HepG2 (cell line): ENCODE results near the gene C1orf21. TPM values are rescaled to one million over a fixed set of nuclear protein-coding genes. Genes with fewer than 3 reads are reported as not detected.

Experiments used
- ATAC-seq: fragments of 200-7000 bp; cut with Tn5 transposase; 3 replicates; pipeline ENCODE4 v1.9.1; 2020; ENCODE audit warnings: mild to moderate bottlenecking, moderate library complexity
- BruUV-seq: library from RNA; stranded (reverse); fragments of 400-500 nt; replicated peaks from 2 replicates; lab custom pipeline; 2021; lab: Mats Ljungman, UMichigan
- CTCF ChIA-PET: fragments of 300-600 bp; formaldehyde crosslinking; extraction: SDS; loops from one replicate; lab custom pipeline; 2021; ENCODE audit warnings: low total read pairs, inconsistent platforms, low intra/inter-chr PET ratio; lab: Yijun Ruan, JAX
- POLR2A ChIA-PET: fragments of 350-600 bp; sonication (Branson Sonifier 250); formaldehyde crosslinking; loops from one replicate; lab custom pipeline; 2020; ENCODE audit warnings: antibody characterized with exemption, inconsistent platforms; lab: Yijun Ruan, JAX
- DNase-seq: peaks from one replicate; pipeline ENCODE4 v3.0.0-alpha.2; 2015; ENCODE audit warnings: low spot score
- FAIRE-seq: peaks from 3 replicates; lab custom pipeline; 2011; peaks lifted over from hg19 to GRCh38; lab: Jason Lieb, UNC
- H2AFZ ChIP-seq: one replicate; pipeline ENCODE4 v1.6.1; 2011; ENCODE audit warnings: low read length, inconsistent platforms
- H3K27ac ChIP-seq: fragments of 300-600 bp; 3 replicates; pipeline ENCODE4 v1.8.0; 2011; ENCODE audit warnings: mixed run types, mild to moderate bottlenecking, mixed read lengths, low read length, inconsistent platforms; ENCODE audit not compliant: insufficient read depth; ENCODE audit errors: extremely low read length
- H3K27me3 ChIP-seq, 2 experiments: fragments of 200-600 bp in 1 of 2; 2 replicates in 1 of 2; 3 replicates in 1 of 2; pipeline versions ENCODE4 v1.6.0 to v1.8.0; 2011; ENCODE audit warnings: low read length in 2 of 2, mild to moderate bottlenecking in 2 of 2, moderate library complexity in 2 of 2, inconsistent platforms in 1 of 2; ENCODE audit not compliant: insufficient read depth in 2 of 2, control insufficient read depth in 1 of 2
- H3K36me3 ChIP-seq, 2 experiments: fragments of 200-600 bp in 1 of 2; replicated peaks in 1 of 2; 2 replicates in 1 of 2; 3 replicates in 1 of 2; pipeline versions ENCODE4 v1.5.1 to v1.8.0; 2011; ENCODE audit warnings: low read length in 2 of 2, inconsistent platforms in 1 of 2; ENCODE audit not compliant: insufficient read depth in 2 of 2, control insufficient read depth in 1 of 2
- H3K4me1 ChIP-seq: 2 replicates; pipeline ENCODE4 v1.5.1; 2012; ENCODE audit warnings: low read length, inconsistent platforms; ENCODE audit not compliant: insufficient read depth
- H3K4me2 ChIP-seq: 2 replicates; pipeline ENCODE4 v1.6.0; 2011; ENCODE audit warnings: low read depth, low read length, inconsistent platforms
- H3K4me3 ChIP-seq, 3 experiments: fragments of 200-600 bp in 1 of 3; sonication (generic), shearing (Covaris generic) in 1 of 3; replicated peaks in 1 of 3; 2 replicates each; pipeline ENCODE4 v1.5.1; 2011 to 2016; ENCODE audit warnings: low read length in 3 of 3, inconsistent platforms in 2 of 3, low read depth in 2 of 3, mild to moderate bottlenecking in 2 of 3, control low read depth in 1 of 3, mixed read lengths in 1 of 3; ENCODE audit not compliant: insufficient read depth in 1 of 3
- H3K79me2 ChIP-seq: one replicate; pipeline ENCODE4 v1.6.1; 2011; ENCODE audit warnings: low read length, inconsistent platforms; ENCODE audit not compliant: insufficient read depth
- H3K9ac ChIP-seq: 2 replicates; pipeline ENCODE4 v1.6.0; 2011; ENCODE audit warnings: mild to moderate bottlenecking, low read depth, low read length, inconsistent platforms; ENCODE audit not compliant: insufficient read depth
- H3K9me3 ChIP-seq: 2 replicates; pipeline ENCODE4 v1.5.1; 2012; ENCODE audit warnings: mild to moderate bottlenecking, low read length
- H4K20me1 ChIP-seq: 2 replicates; pipeline ENCODE4 v1.6.0; 2011; ENCODE audit warnings: inconsistent platforms, mild to moderate bottlenecking, low read length, moderate library complexity; ENCODE audit not compliant: insufficient read depth
- GFI1 ChIP-seq: sonication (generic); formaldehyde crosslinking; IDR thresholded peaks from 2 replicates; pipeline ENCODE4 v1.5.0; 2020; ENCODE audit warnings: missing genetic modification reagents, mild to moderate bottlenecking, borderline replicate concordance
- IKZF5 ChIP-seq: IDR thresholded peaks from 2 replicates; pipeline ENCODE4 v1.6.1; 2018; ENCODE audit warnings: missing genetic modification reagents, mild to moderate bottlenecking, missing compliant biosample characterization
- KLF16 ChIP-seq, 2 experiments: sonication (generic) in 1 of 2; formaldehyde crosslinking in 1 of 2; IDR thresholded peaks; 2 replicates each; pipeline versions ENCODE4 v1.6.1 to v1.8.0; 2016 to 2023; ENCODE audit warnings: missing genetic modification reagents in 2 of 2, missing compliant biosample characterization in 1 of 2
- MEIS1 ChIP-seq: sonication (generic); formaldehyde crosslinking; IDR thresholded peaks from 2 replicates; pipeline ENCODE4 v1.9.0; 2021; ENCODE audit warnings: mild to moderate bottlenecking, missing genetic modification reagents, moderate library complexity, borderline replicate concordance
- PCBP2 ChIP-seq: fragments of 200-400 bp; formaldehyde crosslinking; optimal IDR thresholded peaks from 2 replicates; pipeline ENCODE3; 2018; ENCODE audit warnings: low read length, low read depth; ENCODE audit not compliant: poor library complexity, severe bottlenecking
- POGZ ChIP-seq: sonication (generic); formaldehyde crosslinking; IDR thresholded peaks from 2 replicates; pipeline ENCODE4 v1.4.0; 2020; ENCODE audit warnings: mild to moderate bottlenecking, missing genetic modification reagents
- RBM22 ChIP-seq: fragments of 200-400 bp; formaldehyde crosslinking; optimal IDR thresholded peaks from 2 replicates; pipeline ENCODE3; 2017; ENCODE audit warnings: mild to moderate bottlenecking, low read length, moderate library complexity
- ZHX1 ChIP-seq: sonication (generic); formaldehyde crosslinking; IDR thresholded peaks from 2 replicates; pipeline ENCODE4 v1.8.1; 2022; ENCODE audit warnings: low read depth, mild to moderate bottlenecking, missing genetic modification reagents
- ZNF550 ChIP-seq: sonication (generic); formaldehyde crosslinking; IDR thresholded peaks from 2 replicates; pipeline ENCODE4 v1.4.0; 2020; ENCODE audit warnings: mild to moderate bottlenecking, missing genetic modification reagents, borderline replicate concordance
- ZNF670 ChIP-seq: sonication (generic); formaldehyde crosslinking; IDR thresholded peaks from 2 replicates; pipeline ENCODE4 v1.8.0; 2022; ENCODE audit warnings: mild to moderate bottlenecking, missing genetic modification reagents, borderline replicate concordance
- WGBS: methylation state at CpG from one replicate; pipeline ENCODE4 v1.1.6; 2017; ENCODE audit warnings: low lambda C conversion rate; 5-methylcytosine and 5-hydroxymethylcytosine counted together
- in situ Hi-C: cut with HindIII; loops from 2 replicates; pipeline ENCODE4 v1.10.0; 2017; ENCODE audit warnings: low pct_unique_long_range_greater_than_20kb; ENCODE audit not compliant: extremely low pct_ligation_motif_present
- intact Hi-C: fragments of 100-400 bp; cut with micrococcal nuclease; formaldehyde crosslinking; loops from one replicate; pipeline ENCODE4 v1.10.0; 2022; ENCODE audit not compliant: unreplicated experiment
- polyA plus RNA-seq, 8 experiments: library from polyadenylated mRNA; depleted of rRNA in 3 of 8; stranded (reverse) in 7 of 8; unstranded in 1 of 8; fragments of >200 nt; fragmentation: Illumina TruSeq in 4 of 8; extraction: Trizol in 4 of 8; gene quantifications; 2 replicates each; pipeline versions ENCODE4 v1.2.1 to v1.2.3, GENCODE V29; 2011 to 2016; ENCODE audit warnings: low read depth in 4 of 8, missing spikeins in 1 of 8, mixed read lengths in 1 of 8; ENCODE audit not compliant: insufficient read depth in 1 of 8
- total RNA-seq, 5 experiments: library from RNA; depleted of rRNA; stranded (reverse); fragments of >200 nt; fragmentation: Illumina TruSeq; extraction: Trizol; gene quantifications; 2 replicates each; pipeline ENCODE4 v1.2.3, GENCODE V29; 2016; ENCODE audit warnings: low read depth in 1 of 5
- TF ChIP-seq, protein P1 (sequence below): sonication (generic); formaldehyde crosslinking; IDR thresholded peaks from 2 replicates; pipeline ENCODE4 v1.4.0; 2020; ENCODE audit warnings: missing genetic modification reagents

The C1orf21 gene
- total and polyA plus RNA-seq, 2 of the 13 experiments (the other 11 are each of a cell fraction or from before 2014, with no cell fraction given), result not detected

GRCh38 chr1:184618851-184619250, 232.0 kb downstream of the C1orf21 start:
- intact Hi-C loops, result no loop called here
- 16% methylated on average over 3 of the region's 3 CpGs for WGBS
- CTCF ChIA-PET, result no interaction called here

More at GRCh38 chr1:184618851-184619250, 232.0 kb downstream of the C1orf21 start:
- no peak overlapping the region for H3K9ac ChIP-seq
- POLR2A ChIA-PET, result no interaction called here
- FAIRE-seq (no peak), ATAC-seq (no peak), DNase-seq (no peak)
- in situ Hi-C loops, result no loop called here
- H2AFZ ChIP-seq, result no peak overlapping the region
- H3K79me2 ChIP-seq, result no peaks in the 10 kb centered on the region
- no peak overlapping the region for H3K4me2 ChIP-seq
- TF ChIP-seq, protein P1, sequence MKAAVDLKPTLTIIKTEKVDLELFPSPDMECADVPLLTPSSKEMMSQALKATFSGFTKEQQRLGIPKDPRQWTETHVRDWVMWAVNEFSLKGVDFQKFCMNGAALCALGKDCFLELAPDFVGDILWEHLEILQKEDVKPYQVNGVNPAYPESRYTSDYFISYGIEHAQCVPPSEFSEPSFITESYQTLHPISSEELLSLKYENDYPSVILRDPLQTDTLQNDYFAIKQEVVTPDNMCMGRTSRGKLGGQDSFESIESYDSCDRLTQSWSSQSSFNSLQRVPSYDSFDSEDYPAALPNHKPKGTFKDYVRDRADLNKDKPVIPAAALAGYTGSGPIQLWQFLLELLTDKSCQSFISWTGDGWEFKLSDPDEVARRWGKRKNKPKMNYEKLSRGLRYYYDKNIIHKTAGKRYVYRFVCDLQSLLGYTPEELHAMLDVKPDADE (CRISPR knock-in tag), result no peak
- no peak for TF ChIP-seq ZNF670 (CRISPR knock-in tag)
- no peak for TF ChIP-seq IKZF5 (CRISPR knock-in tag)
- no peak for TF ChIP-seq PCBP2
- TF ChIP-seq KLF16 (CRISPR knock-in tag; IDR thresholded peaks at IDR 0.05), result no peak
- no peak for TF ChIP-seq RBM22
- TF ChIP-seq GFI1, result no peak
- TF ChIP-seq POGZ (CRISPR knock-in tag), result no peak
- no peak for TF ChIP-seq MEIS1
- TF ChIP-seq ZNF550 (CRISPR knock-in tag), result no peak
- no peak for TF ChIP-seq ZHX1 (CRISPR knock-in tag)
- H3K4me1 ChIP-seq, result no peaks in the 10 kb centered on the region
- no peak overlapping the region for H3K4me3 ChIP-seq
- H4K20me1 ChIP-seq, result no peaks in the 10 kb centered on the region
- BruUV-seq, result no TSS peak
- H3K9me3 ChIP-seq, result no peaks in the 10 kb centered on the region
- no peak overlapping the region for H3K27ac ChIP-seq
- no peaks in the 10 kb centered on the region for H3K36me3 ChIP-seq
- H3K27me3 ChIP-seq, result peaks cover 0 to 11% of the 10 kb centered on the region in 2 experiments; a peak in 1 of 5 replicates
